Stimulated activated memory B cell treated with anti-CD40 and anti-IgM and Interleukin-4, amounts not matched to agents 10 μg/mL and 1 μg/mL and 100 μg/mL, for 72 hours (primary cell): ENCODE results near the gene ZNF771.

Experiments used
- ATAC-seq: fragments of 150-1000 bp; cut with Tn5 transposase; 2 replicates; pipeline ENCODE4 v1.10.0; 2021
- H3K27ac Mint-ChIP-seq: one replicate; pipeline ENCODE4 v1.8.0; 2022; ENCODE audit warnings: mild to moderate bottlenecking, mixed read lengths
- H3K27me3 Mint-ChIP-seq: one replicate; pipeline ENCODE4 v1.8.0; 2022; ENCODE audit warnings: mixed read lengths
- H3K36me3 Mint-ChIP-seq: one replicate; pipeline ENCODE4 v1.8.0; 2022; ENCODE audit warnings: mixed read lengths
- H3K4me1 Mint-ChIP-seq: one replicate; pipeline ENCODE4 v1.8.0; 2022; ENCODE audit warnings: mixed read lengths
- H3K4me3 Mint-ChIP-seq: one replicate; pipeline ENCODE4 v1.8.0; 2022; ENCODE audit warnings: mild to moderate bottlenecking, moderate library complexity, mixed read lengths
- H3K9me3 Mint-ChIP-seq: one replicate; pipeline ENCODE4 v1.8.0; 2022; ENCODE audit warnings: mixed read lengths

ZNF771 gene

DNA sequence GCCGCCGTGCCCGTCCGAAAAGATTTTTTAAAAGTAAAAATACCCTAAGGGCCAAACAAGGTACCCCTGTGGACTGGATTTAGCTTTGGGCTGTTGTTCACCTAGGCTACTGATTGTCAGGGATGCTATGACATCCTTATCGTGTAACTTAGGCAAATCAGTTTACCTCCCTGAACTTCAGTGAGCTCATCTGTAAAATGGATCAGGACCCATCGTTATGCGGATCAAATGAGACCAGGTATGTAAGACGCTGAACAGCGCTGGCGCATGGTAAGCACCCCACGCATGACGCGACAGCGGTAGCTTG, 658 bp upstream of the ZNF771 start:
- no peaks in the 10 kb centered on the region for H3K9me3 Mint-ChIP-seq
- H3K4me1 Mint-ChIP-seq, result peaks cover 44% of the 10 kb centered on the region
- peak overlapping the region; percentile 82 for H3K27ac Mint-ChIP-seq
- H3K4me3 Mint-ChIP-seq, result peak overlapping the region; percentile 97
- H3K27me3 Mint-ChIP-seq, result no peaks in the 10 kb centered on the region
- peak; percentile 49 for ATAC-seq
- peaks cover under 1% of the 10 kb centered on the region for H3K36me3 Mint-ChIP-seq

DNA sequence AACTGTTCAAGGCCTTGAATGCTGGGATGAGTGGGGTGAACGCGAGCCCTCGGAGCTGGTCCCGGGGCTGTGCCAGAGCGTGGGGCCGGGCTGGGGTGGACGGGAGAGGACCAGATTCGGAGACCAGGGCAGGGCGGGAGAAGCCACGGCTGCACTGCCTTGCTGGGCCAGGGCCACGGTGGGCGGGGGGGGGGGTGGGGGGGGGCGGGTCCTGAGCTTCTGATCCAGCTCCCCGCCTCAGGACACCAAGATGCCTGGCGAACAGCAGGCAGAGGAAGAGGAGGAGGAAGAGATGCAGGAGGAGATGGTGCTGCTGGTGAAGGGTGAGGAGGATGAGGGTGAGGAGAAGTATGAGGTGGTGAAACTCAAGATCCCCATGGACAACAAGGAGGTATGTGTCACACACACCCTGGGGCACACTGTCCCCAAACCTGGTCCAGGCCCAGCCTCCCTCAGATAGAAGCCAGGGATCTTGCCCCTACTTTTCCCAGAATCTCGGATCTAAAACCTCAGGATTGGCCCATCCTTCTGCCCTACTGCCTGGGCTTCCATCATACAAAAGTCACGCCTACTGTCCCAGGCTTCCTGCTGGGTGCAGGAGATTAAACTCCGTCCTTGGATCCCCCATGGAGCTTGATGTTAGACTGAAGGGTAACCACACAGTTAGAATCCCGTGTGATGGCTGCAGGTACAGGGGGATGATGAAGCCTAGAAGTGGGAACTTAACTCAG, 563 bp downstream of the ZNF771 start:
- no peaks in the 10 kb centered on the region for H3K9me3 Mint-ChIP-seq
- peak overlapping the region; percentile 82 for H3K27ac Mint-ChIP-seq
- H3K4me1 Mint-ChIP-seq, result peaks cover 47% of the 10 kb centered on the region
- no peak for ATAC-seq
- no peaks in the 10 kb centered on the region for H3K27me3 Mint-ChIP-seq
- peak overlapping the region; percentile 97 for H3K4me3 Mint-ChIP-seq
- peaks cover 8% of the 10 kb centered on the region for H3K36me3 Mint-ChIP-seq

DNA sequence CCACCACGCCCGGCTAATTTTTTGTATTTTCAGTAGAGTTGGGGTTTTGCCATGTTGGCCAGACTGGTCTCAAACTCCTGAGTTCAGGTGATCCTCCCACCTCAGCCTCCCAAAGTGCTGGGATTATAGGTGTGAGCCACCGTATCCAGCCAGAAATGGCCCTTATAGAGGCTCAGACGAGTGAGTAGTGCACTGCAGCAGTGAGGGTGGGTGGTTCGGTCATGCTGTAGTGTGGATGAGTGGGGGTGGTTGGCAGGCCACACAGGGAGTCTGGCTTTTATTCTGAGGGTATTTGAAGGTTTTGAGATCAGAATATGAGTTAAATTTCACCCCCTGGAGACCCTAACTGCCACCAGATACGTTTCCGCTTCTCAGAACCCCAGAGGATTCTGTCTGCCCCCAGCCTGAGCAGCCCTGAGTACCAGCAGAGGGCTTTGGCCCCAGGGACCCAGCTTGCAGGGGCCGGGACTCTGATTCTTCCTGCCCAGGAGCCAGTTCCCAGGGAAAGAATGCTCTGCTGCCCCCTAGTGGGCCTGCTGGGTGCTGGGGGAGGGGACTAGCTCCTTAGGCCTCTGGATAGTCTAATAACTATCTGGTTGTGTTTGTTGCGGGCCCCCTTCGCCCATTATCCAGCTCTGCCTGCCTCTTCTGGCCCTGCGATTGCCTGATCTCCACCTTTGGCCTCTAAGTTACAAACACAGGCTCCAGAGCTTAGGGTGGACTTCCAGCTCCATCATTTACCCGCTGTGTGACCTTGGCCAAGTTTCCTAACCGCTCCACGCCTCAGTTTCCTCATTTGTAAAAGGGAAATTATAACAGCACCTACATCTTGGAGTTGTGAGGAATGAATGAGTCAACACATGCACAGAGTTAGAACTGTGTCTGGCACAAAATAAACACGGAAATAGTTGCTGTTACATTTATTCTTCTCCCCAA, 2.0 kb downstream of the ZNF771 start:
- Mint-ChIP-seq H3K9me3 (no peaks in the 10 kb centered on the region), H3K4me1 (peaks cover 42% of the 10 kb centered on the region), H3K27ac (peak overlapping the region; percentile 82), H3K4me3 (peak overlapping the region; percentile 47), H3K27me3 (no peaks in the 10 kb centered on the region), H3K36me3 (peaks cover 15% of the 10 kb centered on the region)
- peak; percentile 78 for ATAC-seq

DNA sequence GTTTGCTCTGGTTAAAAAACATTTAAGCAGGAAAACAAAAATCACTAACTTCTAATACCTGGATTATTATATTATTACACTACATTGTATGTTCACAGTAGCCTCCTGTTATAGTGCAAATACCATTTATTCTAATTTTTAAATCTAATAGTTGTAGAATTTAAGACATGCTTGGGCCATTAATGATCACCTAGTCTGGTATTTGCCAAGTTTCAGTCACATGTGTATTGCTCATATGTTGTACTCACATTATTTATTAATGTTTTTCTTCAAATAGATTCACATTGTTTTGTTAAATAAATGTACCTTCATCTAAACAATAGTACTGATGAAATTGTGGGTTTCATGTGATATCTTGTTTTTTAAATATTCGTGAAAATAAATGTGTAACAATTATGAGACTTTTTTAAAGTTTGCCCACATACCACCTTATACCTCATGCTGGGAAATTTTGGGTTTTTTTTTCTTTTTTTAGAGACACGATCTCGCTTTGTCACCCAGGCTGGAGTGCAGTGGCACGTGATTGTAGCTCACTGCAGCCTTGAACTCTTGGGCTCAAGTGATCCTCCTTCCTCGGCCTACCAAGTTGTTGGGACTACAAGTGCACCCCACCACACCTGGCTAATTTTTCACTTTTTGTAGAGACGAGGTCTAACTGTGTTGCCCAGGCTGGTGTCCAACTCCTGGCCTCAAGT, 5.9 kb downstream of the ZNF771 start:
- no peak overlapping the region for H3K27ac Mint-ChIP-seq
- no peaks in the 10 kb centered on the region for H3K27me3 Mint-ChIP-seq
- H3K4me1 Mint-ChIP-seq, result peaks cover 43% of the 10 kb centered on the region
- no peak overlapping the region for H3K4me3 Mint-ChIP-seq
- H3K36me3 Mint-ChIP-seq, result peaks cover 15% of the 10 kb centered on the region
- ATAC-seq, result no peak
- H3K9me3 Mint-ChIP-seq, result no peaks in the 10 kb centered on the region

DNA sequence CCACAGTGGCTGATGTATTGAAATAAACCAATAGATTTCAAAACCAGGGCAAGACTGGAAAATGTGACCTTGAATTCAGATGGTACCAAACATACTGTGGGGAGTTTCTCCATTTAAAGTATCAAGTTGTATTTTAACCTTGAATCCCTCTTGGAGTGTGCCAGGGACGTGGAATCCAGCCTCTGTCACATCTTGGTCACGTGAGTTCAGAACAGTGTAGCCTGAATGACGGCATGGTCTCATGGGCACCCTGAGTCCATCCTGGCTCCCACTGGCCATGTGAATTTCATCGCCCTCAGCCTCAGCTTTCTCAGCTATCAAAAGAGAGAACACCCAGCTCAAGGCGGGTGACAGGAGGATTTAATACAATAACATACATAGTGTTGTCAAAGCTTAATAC, 6.8 kb downstream of the ZNF771 start:
- H3K27ac Mint-ChIP-seq, result no peak overlapping the region
- no peaks in the 10 kb centered on the region for H3K9me3 Mint-ChIP-seq
- H3K4me1 Mint-ChIP-seq, result peaks cover 42% of the 10 kb centered on the region
- peaks cover 15% of the 10 kb centered on the region for H3K36me3 Mint-ChIP-seq
- H3K4me3 Mint-ChIP-seq, result no peak overlapping the region
- no peak for ATAC-seq
- no peaks in the 10 kb centered on the region for H3K27me3 Mint-ChIP-seq

DNA sequence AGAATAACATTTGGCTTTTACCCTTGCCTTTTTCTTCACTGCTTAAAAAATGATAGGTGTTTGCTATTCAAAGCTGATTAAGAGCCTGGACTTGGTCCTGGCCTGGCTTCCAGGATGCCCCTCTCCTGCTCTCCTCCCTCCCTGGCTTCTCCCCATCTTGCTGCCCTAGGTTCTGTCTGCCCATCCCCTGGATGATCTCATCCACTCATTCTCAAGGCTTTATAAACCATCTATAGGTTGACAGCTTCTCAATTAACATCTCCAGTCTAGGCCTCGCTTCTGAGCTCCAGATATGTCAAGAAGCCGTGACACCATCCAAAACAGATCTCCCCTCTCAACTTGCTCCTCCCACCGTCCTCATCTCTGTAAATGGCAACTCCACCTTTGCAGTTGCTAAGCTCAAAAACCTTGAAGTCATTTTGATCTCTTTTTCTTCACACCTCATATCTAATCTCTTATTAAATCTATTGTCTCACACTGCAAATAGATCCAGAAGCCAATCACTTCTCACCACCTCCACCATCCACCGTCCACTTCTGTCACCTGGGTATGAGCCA, 8.7 kb downstream of the ZNF771 start:
- H3K4me3 Mint-ChIP-seq, result no peak overlapping the region
- H3K4me1 Mint-ChIP-seq, result peaks cover 29% of the 10 kb centered on the region
- H3K36me3 Mint-ChIP-seq, result peaks cover 27% of the 10 kb centered on the region
- H3K27ac Mint-ChIP-seq, result peak overlapping the region; percentile 10
- H3K9me3 Mint-ChIP-seq, result no peaks in the 10 kb centered on the region
- ATAC-seq, result no peak
- H3K27me3 Mint-ChIP-seq, result no peaks in the 10 kb centered on the region

DNA sequence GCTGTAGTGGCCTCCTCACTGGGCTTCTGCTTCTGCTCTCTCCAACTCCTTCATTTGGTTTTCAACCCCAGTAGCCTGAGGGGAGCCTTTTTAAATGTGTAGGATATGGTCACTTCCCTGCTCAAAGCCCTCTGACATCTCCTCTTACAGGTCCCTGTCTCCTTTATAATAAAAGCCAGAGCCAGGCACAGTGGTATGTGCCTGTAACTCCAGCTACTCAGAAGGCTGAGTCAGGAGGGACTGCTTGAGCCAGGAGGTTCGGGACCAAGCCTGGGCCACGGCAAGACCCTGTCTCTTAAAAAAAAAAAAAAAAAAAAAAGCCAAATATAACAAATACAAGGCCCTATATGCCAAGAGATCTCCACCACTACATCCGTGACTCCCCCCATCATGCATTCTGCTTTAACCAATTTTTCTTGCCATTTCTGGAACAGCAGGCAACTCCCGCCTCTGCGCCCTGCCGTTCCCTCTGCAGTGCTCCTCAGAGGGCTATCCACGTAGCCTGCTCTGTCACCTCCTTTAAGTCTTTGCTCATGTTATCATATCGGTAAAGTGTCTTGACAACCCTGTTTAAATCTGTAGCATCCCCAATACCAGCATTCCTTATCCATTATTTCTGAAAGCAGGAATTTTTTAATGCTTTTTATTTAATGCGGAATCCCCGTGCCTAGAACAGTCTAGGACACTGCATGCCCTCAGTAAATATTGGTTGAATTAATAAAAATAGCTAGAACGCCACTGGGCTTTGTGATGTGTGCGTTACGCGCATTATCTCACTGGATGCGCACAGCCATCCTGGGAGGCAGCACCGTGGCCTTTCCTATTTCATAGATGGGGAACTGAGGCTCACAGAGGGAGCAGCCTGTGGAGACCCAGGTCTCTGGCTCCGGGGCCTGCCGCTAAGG, 9.5 kb downstream of the ZNF771 start:
- Mint-ChIP-seq H3K4me3 (peak overlapping the region; percentile 26), H3K9me3 (no peaks in the 10 kb centered on the region), H3K27me3 (no peaks in the 10 kb centered on the region), H3K27ac (peak overlapping the region; percentile 70), H3K36me3 (peaks cover 32% of the 10 kb centered on the region), H3K4me1 (peaks cover 28% of the 10 kb centered on the region)
- ATAC-seq, result no peak

DNA sequence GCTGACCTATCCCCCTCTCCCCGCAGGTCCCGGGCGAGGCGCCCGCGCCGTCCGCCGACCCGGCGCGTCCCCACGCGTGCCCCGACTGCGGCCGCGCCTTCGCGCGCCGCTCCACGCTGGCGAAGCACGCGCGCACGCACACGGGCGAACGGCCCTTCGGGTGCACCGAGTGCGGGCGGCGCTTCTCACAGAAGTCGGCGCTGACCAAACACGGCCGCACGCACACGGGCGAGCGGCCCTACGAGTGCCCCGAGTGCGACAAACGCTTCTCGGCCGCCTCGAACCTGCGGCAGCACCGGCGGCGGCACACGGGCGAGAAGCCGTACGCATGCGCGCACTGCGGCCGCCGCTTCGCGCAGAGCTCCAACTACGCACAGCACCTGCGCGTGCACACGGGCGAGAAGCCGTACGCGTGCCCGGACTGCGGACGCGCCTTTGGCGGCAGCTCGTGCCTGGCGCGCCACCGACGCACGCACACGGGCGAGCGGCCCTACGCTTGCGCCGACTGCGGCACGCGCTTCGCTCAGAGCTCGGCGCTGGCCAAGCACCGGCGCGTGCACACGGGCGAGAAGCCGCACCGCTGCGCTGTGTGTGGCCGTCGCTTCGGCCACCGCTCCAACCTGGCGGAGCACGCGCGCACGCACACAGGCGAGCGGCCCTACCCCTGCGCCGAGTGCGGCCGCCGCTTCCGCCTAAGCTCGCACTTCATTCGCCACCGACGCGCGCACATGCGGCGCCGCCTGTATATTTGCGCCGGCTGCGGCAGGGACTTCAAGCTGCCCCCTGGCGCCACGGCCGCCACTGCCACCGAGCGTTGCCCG, 10.3 kb downstream of the ZNF771 start:
- peak overlapping the region; percentile 78 for H3K4me3 Mint-ChIP-seq
- H3K27me3 Mint-ChIP-seq, result no peaks in the 10 kb centered on the region
- H3K27ac Mint-ChIP-seq, result peak overlapping the region; percentile 70
- peak; percentile 93 for ATAC-seq
- peaks cover 29% of the 10 kb centered on the region for H3K36me3 Mint-ChIP-seq
- H3K4me1 Mint-ChIP-seq, result peaks cover 22% of the 10 kb centered on the region
- no peaks in the 10 kb centered on the region for H3K9me3 Mint-ChIP-seq

DNA sequence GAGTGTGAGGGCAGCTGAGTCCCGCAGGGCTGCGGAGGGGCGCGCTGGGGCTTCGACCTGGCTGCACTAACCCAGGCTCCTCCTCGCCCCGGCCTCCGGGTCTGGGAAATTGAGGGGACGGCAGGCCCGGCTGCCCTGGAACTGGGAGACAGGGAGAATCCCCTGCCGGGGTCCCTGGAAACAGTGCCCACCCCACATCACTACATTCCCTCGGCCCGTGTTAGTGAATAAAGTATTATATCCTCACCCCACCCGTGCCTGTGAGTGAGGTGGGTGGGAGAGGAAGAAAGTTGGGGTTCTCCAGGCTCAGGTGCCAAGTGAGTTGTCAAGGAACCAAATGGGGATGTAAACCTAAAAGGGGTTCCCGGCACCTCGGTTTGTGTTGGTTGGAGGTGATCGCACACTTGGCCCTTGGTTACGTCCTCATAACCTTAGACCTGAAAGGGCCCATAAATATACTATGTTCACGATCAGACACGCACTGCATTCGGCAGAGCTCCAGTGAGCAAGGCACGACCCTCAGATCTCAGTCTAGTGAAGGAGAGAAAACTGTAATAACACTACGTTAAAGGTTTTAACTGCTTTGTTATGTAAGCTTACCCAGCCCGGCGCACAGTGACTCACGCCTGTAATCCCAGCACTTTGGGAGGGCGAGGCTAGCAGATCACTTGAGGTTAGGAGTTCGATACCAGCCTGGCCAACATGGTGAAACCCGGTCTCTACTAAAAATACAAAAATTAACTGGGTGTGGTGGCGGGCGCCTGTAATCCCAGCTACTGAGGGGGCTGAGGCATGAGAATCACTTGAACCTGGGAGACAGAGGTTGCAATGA, 11.2 kb downstream of the ZNF771 start:
- H3K4me1 Mint-ChIP-seq, result peaks cover 22% of the 10 kb centered on the region
- no peak for ATAC-seq
- no peaks in the 10 kb centered on the region for H3K9me3 Mint-ChIP-seq
- peak overlapping the region; percentile 70 for H3K27ac Mint-ChIP-seq
- peaks cover 30% of the 10 kb centered on the region for H3K36me3 Mint-ChIP-seq
- H3K27me3 Mint-ChIP-seq, result no peaks in the 10 kb centered on the region
- H3K4me3 Mint-ChIP-seq, result peak overlapping the region; percentile 78

DNA sequence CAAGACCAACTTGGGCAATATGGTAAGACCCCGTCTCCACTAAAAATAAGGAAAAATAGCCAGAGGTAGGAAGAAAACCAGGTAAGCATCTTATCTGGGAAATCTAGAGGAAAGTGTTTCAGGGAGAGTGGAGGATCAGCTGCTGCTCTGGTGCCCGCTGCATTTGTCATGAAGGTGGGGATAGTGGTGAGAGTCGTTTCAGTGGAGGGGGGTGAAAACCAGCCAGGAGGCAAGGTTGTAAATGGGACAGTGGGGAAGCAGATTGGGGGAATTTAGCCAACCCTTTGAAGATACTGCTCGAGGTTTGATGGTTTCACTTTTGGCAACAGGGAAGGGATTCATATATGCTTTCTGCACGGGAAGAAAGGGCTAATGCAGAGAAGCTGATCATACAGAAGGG, 13.6 kb downstream of the ZNF771 start:
- Mint-ChIP-seq H3K4me3 (no peak overlapping the region), H3K4me1 (peaks cover 25% of the 10 kb centered on the region), H3K27ac (no peak overlapping the region), H3K9me3 (no peaks in the 10 kb centered on the region), H3K27me3 (no peaks in the 10 kb centered on the region), H3K36me3 (peaks cover 39% of the 10 kb centered on the region)
- ATAC-seq, result no peak

DNA sequence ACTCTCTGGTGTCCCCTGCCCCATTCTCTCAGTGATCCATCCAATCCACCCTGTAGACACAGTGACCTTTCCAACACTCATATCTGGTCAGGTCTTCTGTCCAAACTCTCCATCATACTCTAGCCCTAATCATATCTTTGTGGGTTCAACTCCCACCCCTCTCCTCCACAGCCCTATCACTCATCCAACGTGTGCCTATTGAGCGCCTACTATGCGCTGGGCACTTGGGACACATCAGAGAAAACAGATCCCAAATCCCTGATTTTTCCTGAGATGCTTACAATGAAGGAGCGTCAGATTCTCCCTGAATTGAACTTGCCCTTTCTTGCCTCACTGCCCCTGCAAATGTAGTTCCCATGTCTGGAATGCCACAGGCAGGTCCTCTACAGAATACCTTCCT, 20.6 kb downstream of the ZNF771 start:
- no peaks in the 10 kb centered on the region for H3K9me3 Mint-ChIP-seq
- H3K36me3 Mint-ChIP-seq, result peaks cover 29% of the 10 kb centered on the region
- H3K4me1 Mint-ChIP-seq, result peaks cover 7% of the 10 kb centered on the region
- ATAC-seq, result no peak
- H3K27ac Mint-ChIP-seq, result no peak overlapping the region
- H3K27me3 Mint-ChIP-seq, result no peaks in the 10 kb centered on the region
- H3K4me3 Mint-ChIP-seq, result peak overlapping the region; percentile 1

DNA sequence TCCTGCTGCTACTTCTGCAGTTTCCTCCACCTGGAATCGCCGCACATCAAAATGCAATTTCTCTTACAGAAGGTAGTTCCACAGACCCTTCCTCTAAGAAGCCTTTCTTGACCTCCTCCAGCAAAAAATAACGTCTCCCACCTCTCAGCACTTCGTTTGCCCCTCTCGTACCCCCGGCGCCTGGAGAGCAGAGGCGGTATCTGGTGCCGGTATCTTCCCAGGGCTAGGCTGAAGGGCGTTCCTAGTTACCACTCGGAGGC, 21.9 kb downstream of the ZNF771 start:
- Mint-ChIP-seq H3K36me3 (peaks cover 17% of the 10 kb centered on the region), H3K4me1 (peaks cover 13% of the 10 kb centered on the region), H3K27me3 (no peaks in the 10 kb centered on the region), H3K27ac (no peak overlapping the region), H3K4me3 (no peak overlapping the region), H3K9me3 (no peaks in the 10 kb centered on the region)
- ATAC-seq, result no peak

DNA sequence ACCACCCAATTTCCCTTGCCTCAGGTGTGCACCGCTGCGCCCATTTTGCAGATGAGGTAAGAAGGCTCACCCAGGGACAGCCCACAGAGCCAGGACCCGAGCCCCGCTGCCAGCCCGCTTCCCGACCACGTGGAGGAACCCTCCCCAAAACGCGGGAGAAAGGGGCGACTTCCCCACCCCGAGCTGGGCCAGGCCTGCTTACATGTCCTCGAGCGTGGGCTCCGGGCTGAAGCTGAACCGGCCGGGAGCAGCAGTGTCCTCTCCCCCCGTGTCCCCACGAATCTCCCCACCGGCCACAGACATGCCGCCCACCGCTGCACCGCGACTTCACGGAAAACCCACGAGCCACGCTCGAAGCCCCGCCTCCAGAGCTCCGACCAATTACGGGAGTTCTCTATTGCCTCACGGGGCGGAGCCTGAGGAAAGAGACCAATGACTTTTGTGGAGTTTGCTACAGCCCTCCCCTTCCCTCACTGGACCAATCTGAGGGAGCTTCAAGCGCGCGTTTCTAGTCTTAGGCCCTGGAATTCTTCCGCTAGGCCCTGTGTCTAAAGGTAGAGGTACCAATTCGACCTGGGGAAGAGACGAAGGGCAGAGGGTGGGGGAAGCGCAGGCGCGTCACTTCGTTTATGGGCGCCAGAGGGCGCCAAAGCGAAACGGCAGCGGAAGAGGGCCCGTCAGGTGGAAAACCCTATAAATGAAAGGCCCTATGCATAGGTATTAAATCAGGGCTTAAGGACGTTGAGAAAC, 22.4 kb downstream of the ZNF771 start, which contains the start of gene DCTPP1:
Gene DCTPP1, minus strand, starts transcription at position 353 of the 750 bp plus-strand sequence. Its CDS starts 50 bp downstream, at position 303.
- Mint-ChIP-seq H3K4me1 (peaks cover 18% of the 10 kb centered on the region), H3K27me3 (no peaks in the 10 kb centered on the region), H3K27ac (no peak within 1 kb of the TSS), H3K36me3 (peaks cover 17% of the 10 kb centered on the region), H3K4me3 (no peak within 1 kb of the TSS), H3K9me3 (no peaks in the 10 kb centered on the region)
- peak; percentile 99 for ATAC-seq
